ACHN (cell line): ENCODE data around the gene TMEM266.

Source experiments
- DNase-seq: peaks from one replicate; pipeline ENCODE4 v3.0.0-alpha.2; 2015
- in situ Hi-C: cut with HindIII; loops from 2 replicates; pipeline ENCODE4 v1.10.0; 2017; ENCODE audit warnings: low sequenced_read_pairs, low pct_ligation_motif_present, low pct_unique_long_range_greater_than_20kb

TMEM266 gene

GRCh38 chr15:76191539-76192244, 131.9 kb downstream of the TMEM266 start:
- DNase-seq: no peak
- in situ Hi-C loops: no loop called here

GRCh38 chr15:76192715-76193114, 132.9 kb downstream of the TMEM266 start:
- DNase-seq: no peak
- in situ Hi-C loops: no loop called here

GRCh38 chr15:76193934-76194333, 134.1 kb downstream of the TMEM266 start:
- DNase-seq: no peak
- in situ Hi-C loops: no loop called here

GRCh38 chr15:76195506-76196268, 135.9 kb downstream of the TMEM266 start:
- DNase-seq: no peak
- in situ Hi-C loops: no loop called here

GRCh38 chr15:76196269-76197231, 136.8 kb downstream of the TMEM266 start:
- in situ Hi-C loops: no loop called here
- DNase-seq: peak; percentile 69

GRCh38 chr15:76197703-76198455, 138.1 kb downstream of the TMEM266 start:
- in situ Hi-C loops: no loop called here
- peak; percentile 4 for DNase-seq

- DNase-seq: no peak
- in situ Hi-C loops: no loop called here
These were observed 138.8 kb downstream of the TMEM266 start for GRCh38 chr15:76198456-76199105.

- peak; percentile 21 for DNase-seq
- in situ Hi-C loops: no loop called here
These were observed 139.6 kb downstream of the TMEM266 start for GRCh38 chr15:76199106-76200082.

GRCh38 chr15:76200083-76200465, 140.3 kb downstream of the TMEM266 start:
- no peak for DNase-seq
- in situ Hi-C loops: no loop called here

- in situ Hi-C loops: no loop called here
- no peak for DNase-seq
These were observed 140.9 kb downstream of the TMEM266 start for GRCh38 chr15:76200641-76201105.

- no peak for DNase-seq
- in situ Hi-C loops: no loop called here
These were observed 141.9 kb downstream of the TMEM266 start for GRCh38 chr15:76201536-76202255.

- DNase-seq: no peak
- in situ Hi-C loops: no loop called here
These were observed 143.7 kb downstream of the TMEM266 start for GRCh38 chr15:76203346-76204108.

GRCh38 chr15:76204109-76204845, 144.5 kb downstream of the TMEM266 start:
- no peak for DNase-seq
- in situ Hi-C loops: no loop called here

- in situ Hi-C loops: no loop called here
- no peak for DNase-seq
These were observed 145.2 kb downstream of the TMEM266 start for GRCh38 chr15:76204916-76205460.
